ENCODE results near the gene ABHD16A.

Gene ABHD16A

DNA sequence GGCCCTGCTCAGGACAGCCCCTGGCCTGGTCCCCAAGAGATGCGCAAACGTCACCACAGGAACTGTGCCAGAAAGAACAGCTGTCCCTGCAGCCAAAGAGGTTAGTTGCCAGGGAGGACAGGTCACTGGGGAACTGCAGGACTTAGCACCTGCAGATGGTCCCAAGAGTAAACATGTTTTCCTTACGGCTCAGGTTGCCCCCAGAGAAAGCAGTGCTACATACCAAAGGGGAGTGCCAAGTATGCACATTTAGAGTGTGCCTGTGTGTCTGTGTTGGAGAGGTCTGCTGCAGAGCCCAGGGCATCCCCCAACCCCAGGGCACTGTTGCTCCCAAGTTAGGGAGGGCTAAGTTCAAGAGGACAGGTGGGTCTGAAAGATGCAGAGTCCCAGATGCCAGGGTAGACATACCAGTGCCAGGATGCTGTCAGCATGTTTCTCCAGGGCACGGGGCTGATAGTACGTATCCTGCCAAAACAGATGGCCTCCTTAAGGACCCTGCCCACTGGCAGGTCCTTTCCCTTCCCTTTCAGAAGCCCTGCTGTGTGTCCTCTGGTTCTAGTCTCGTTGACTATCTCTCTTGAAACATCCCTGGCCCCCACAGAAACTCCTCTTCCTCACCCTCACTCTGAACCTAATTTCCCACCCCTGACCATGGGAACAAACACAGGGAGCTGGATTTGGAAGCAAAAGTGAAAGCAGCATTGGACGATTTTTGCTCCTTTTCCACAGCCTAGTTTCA is 1.3 kb downstream of the ABHD16A start:
- ChIA-PET POLR2A (interaction anchor here (0.5 to 2.9 kb wide), 10 partner anchors 9 to 268 kb away, joined by 3 to 43 read pairs (median 6); partner anchors contain the start of genes C6orf47, CLIC1, DDAH2 and LSM2), CTCF (no interaction called here)
- no peak for DNase-seq (ENCODE audit: extremely low spot score)
- TF ChIP-seq L3MBTL2 (conservative IDR thresholded peaks at IDR 0.05): no peak
- no peak for TF ChIP-seq ELF4 (IDR thresholded peaks at IDR 0.05)
- TF ChIP-seq SUZ12 (IDR thresholded peaks at IDR 0.05): no peak
- TF ChIP-seq SP1 (IDR thresholded peaks at IDR 0.05): no peak
- TF ChIP-seq CTBP1 (IDR thresholded peaks at IDR 0.05; ENCODE audit: borderline replicate concordance): no peak
- no peak for TF ChIP-seq TARDBP (IDR thresholded peaks at IDR 0.05)
- TF ChIP-seq FOXM1 (IDR thresholded peaks at IDR 0.05; ENCODE audit: borderline replicate concordance): no peak
- TF ChIP-seq FOXA1 (IDR thresholded peaks at IDR 0.05): no peak
- no peak for TF ChIP-seq ZNF384 (IDR thresholded peaks at IDR 0.05)
- TF ChIP-seq ARNT (IDR thresholded peaks at IDR 0.05): no peak
- no peak for TF ChIP-seq HDGF (IDR thresholded peaks at IDR 0.05; ENCODE audit: borderline replicate concordance)
- TF ChIP-seq NFRKB (IDR thresholded peaks at IDR 0.05): no peak
- TF ChIP-seq LEF1 (IDR thresholded peaks at IDR 0.05; ENCODE audit: borderline replicate concordance): no peak
- TF ChIP-seq BHLHE40 (IDR thresholded peaks at IDR 0.05; ENCODE audit: borderline replicate concordance): no peak
- TF ChIP-seq FOXK2 (IDR thresholded peaks at IDR 0.05): no peak
- TF ChIP-seq, protein P1, sequence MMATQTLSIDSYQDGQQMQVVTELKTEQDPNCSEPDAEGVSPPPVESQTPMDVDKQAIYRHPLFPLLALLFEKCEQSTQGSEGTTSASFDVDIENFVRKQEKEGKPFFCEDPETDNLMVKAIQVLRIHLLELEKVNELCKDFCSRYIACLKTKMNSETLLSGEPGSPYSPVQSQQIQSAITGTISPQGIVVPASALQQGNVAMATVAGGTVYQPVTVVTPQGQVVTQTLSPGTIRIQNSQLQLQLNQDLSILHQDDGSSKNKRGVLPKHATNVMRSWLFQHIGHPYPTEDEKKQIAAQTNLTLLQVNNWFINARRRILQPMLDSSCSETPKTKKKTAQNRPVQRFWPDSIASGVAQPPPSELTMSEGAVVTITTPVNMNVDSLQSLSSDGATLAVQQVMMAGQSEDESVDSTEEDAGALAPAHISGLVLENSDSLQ (IDR thresholded peaks at IDR 0.05): no peak

DNA sequence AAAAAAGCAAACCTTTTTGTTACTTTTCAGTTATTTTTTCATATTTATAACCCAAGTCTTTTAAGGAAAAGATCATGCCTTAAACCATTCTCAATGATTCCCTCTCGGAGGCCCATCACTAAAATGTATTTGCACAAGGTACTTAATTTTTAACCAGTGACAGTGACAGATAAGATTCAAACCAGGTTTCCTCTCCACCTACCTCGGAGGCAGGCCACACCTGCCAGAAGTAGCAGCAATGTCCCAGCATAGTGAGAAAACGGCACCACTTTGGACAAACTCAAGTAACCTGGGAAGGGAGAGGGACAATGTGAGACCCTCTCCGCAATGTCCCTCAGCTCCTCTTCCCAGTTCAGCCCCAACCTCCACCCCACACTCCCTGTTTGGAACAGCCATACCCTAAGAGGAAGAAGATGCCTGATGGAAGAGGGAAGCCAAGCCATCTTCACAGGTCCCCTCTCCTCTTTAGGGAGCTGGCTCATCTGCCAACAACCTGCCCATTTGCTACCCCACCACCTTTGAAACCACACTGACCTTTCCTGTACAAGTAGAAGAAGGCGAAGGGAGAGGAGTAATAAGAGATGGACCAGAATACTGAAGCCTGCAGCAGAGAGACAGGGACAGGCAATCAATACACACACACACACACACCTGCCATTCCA is 2.3 kb downstream of the ABHD16A start:
- no peak for DNase-seq (ENCODE audit: extremely low spot score)
- ChIA-PET CTCF (no interaction called here), POLR2A (interaction anchor here (0.5 kb wide), 1 partner anchor 70 kb away, joined by 4 read pairs; no protein-coding TSS in a partner anchor)
- TF ChIP-seq L3MBTL2 (conservative IDR thresholded peaks at IDR 0.05) (no peak), ZNF384 (IDR thresholded peaks at IDR 0.05) (no peak), ARNT (IDR thresholded peaks at IDR 0.05) (no peak), FOXA1 (IDR thresholded peaks at IDR 0.05) (no peak), BHLHE40 (IDR thresholded peaks at IDR 0.05; ENCODE audit: borderline replicate concordance) (no peak), HDGF (IDR thresholded peaks at IDR 0.05; ENCODE audit: borderline replicate concordance) (no peak), SP1 (IDR thresholded peaks at IDR 0.05) (no peak), ELF4 (IDR thresholded peaks at IDR 0.05) (no peak), NFRKB (IDR thresholded peaks at IDR 0.05) (no peak), TARDBP (IDR thresholded peaks at IDR 0.05) (no peak), CTBP1 (IDR thresholded peaks at IDR 0.05; ENCODE audit: borderline replicate concordance) (no peak), LEF1 (IDR thresholded peaks at IDR 0.05; ENCODE audit: borderline replicate concordance) (no peak), FOXM1 (IDR thresholded peaks at IDR 0.05; ENCODE audit: borderline replicate concordance) (no peak), SUZ12 (IDR thresholded peaks at IDR 0.05) (no peak), FOXK2 (IDR thresholded peaks at IDR 0.05) (no peak)
- TF ChIP-seq, protein P1 (IDR thresholded peaks at IDR 0.05): no peak

DNA sequence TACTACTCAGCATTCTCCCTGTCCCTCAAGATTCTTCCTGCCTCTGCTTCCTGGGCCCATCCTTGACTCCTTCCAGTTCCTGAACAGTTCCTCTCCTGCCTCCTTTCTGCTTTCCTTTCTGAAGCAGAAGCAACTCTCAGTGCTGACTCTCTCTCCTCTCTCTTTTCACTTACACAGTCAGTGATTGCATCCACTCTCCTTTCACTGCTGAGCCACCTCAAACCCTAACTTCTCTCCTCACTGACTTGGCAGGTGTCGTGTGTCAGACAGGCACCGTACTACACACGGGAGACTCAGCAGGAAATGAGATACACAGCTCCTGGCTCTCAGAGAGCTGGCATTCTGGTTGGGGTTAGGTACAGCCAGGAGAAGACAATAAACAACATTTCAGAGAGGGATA is 5.6 kb downstream of the ABHD16A start:
- POLR2A ChIA-PET: no interaction called here
- no peak for DNase-seq (ENCODE audit: extremely low spot score)
- CTCF ChIA-PET: no interaction called here
- TF ChIP-seq ELF4 (IDR thresholded peaks at IDR 0.05) (no peak), SUZ12 (IDR thresholded peaks at IDR 0.05) (no peak), NFRKB (IDR thresholded peaks at IDR 0.05) (no peak), BHLHE40 (IDR thresholded peaks at IDR 0.05; ENCODE audit: borderline replicate concordance) (no peak), ARNT (IDR thresholded peaks at IDR 0.05) (no peak), L3MBTL2 (conservative IDR thresholded peaks at IDR 0.05) (no peak), LEF1 (IDR thresholded peaks at IDR 0.05; ENCODE audit: borderline replicate concordance) (no peak)
- TF ChIP-seq, protein P1 (IDR thresholded peaks at IDR 0.05): no peak

DNA sequence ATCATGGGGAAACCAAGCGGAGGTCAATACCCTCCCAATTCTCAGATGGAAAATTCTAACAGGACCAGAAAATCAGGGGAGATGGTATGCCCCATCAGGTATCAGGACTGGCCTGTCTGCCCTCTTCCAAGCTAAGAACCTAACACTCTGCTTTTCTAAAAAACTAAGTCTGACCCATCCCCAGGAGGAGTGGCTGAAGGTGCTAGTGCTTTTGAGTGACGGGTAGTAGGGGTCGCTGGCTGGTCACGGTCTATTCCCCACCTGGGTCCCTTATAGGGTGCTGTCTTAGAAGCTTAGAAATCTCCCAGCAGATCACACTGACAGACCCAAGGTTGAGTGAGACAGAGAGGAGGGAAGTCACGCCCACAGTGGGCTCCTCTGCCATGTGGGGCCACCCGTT is 9.6 kb downstream of the ABHD16A start:
- ChIA-PET CTCF (no interaction called here), POLR2A (interaction anchor here (1.6 to 6.3 kb wide), 2 partner anchors 9 to 121 kb away, joined by 5 to 30 read pairs; partner anchors contain the start of genes ABHD16A, HSPA1A and HSPA1L)
- DNase-seq (ENCODE audit: extremely low spot score): no peak
- no peak for TF ChIP-seq HDGF (IDR thresholded peaks at IDR 0.05; ENCODE audit: borderline replicate concordance)
- TF ChIP-seq BHLHE40 (IDR thresholded peaks at IDR 0.05; ENCODE audit: borderline replicate concordance): no peak
- no peak for TF ChIP-seq SUZ12 (IDR thresholded peaks at IDR 0.05)
- TF ChIP-seq TARDBP (IDR thresholded peaks at IDR 0.05): no peak
- TF ChIP-seq ZNF384 (IDR thresholded peaks at IDR 0.05): no peak
- no peak for TF ChIP-seq NFRKB (IDR thresholded peaks at IDR 0.05)
- TF ChIP-seq, protein P1 (IDR thresholded peaks at IDR 0.05): no peak
- TF ChIP-seq ELF4 (IDR thresholded peaks at IDR 0.05): no peak
- TF ChIP-seq SP1 (IDR thresholded peaks at IDR 0.05): no peak
- no peak for TF ChIP-seq L3MBTL2 (conservative IDR thresholded peaks at IDR 0.05)
- no peak for TF ChIP-seq LEF1 (IDR thresholded peaks at IDR 0.05; ENCODE audit: borderline replicate concordance)
- no peak for TF ChIP-seq CTBP1 (IDR thresholded peaks at IDR 0.05; ENCODE audit: borderline replicate concordance)
- no peak for TF ChIP-seq FOXM1 (IDR thresholded peaks at IDR 0.05; ENCODE audit: borderline replicate concordance)

DNA sequence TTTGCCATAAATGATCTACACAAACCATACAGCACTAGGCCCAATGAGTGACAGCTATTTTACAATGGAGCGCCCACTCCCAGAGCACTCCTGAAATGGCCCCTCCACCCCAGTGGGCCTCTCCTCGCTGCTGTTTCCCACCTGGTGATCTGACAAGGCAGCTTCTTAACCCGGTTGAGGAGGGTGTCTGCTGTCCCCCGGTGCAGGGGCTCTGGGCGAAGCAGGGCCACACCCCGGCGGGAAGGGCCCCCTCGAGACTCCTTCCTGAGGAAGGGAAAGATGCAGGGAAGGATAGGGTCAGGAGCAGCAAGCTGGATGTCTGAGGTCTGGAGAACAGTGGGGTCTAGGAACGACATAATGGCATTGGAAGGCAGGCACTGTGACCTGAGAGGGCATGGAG is 10.2 kb downstream of the ABHD16A start:
- POLR2A ChIA-PET: interaction anchor here (1.6 to 6.3 kb wide), 2 partner anchors 10 to 122 kb away, joined by 5 to 30 read pairs; partner anchors contain the start of genes ABHD16A, HSPA1A and HSPA1L
- CTCF ChIA-PET: no interaction called here
- no peak for TF ChIP-seq TARDBP (IDR thresholded peaks at IDR 0.05)
- no peak for TF ChIP-seq HDGF (IDR thresholded peaks at IDR 0.05; ENCODE audit: borderline replicate concordance)
- no peak for TF ChIP-seq BHLHE40 (IDR thresholded peaks at IDR 0.05; ENCODE audit: borderline replicate concordance)
- no peak for TF ChIP-seq SUZ12 (IDR thresholded peaks at IDR 0.05)
- no peak for TF ChIP-seq LEF1 (IDR thresholded peaks at IDR 0.05; ENCODE audit: borderline replicate concordance)
- no peak for TF ChIP-seq ARNT (IDR thresholded peaks at IDR 0.05)
- no peak for TF ChIP-seq ELF4 (IDR thresholded peaks at IDR 0.05)
- TF ChIP-seq FOXA1 (IDR thresholded peaks at IDR 0.05): no peak
- no peak for TF ChIP-seq FOXK2 (IDR thresholded peaks at IDR 0.05)
- TF ChIP-seq, protein P1 (IDR thresholded peaks at IDR 0.05): no peak
- no peak for TF ChIP-seq SP1 (IDR thresholded peaks at IDR 0.05)
- TF ChIP-seq ZNF384 (IDR thresholded peaks at IDR 0.05): no peak
- no peak for TF ChIP-seq L3MBTL2 (conservative IDR thresholded peaks at IDR 0.05)
- no peak for TF ChIP-seq CTBP1 (IDR thresholded peaks at IDR 0.05; ENCODE audit: borderline replicate concordance)
- TF ChIP-seq FOXM1 (IDR thresholded peaks at IDR 0.05; ENCODE audit: borderline replicate concordance): no peak
- TF ChIP-seq NFRKB (IDR thresholded peaks at IDR 0.05): no peak
- no peak for DNase-seq (ENCODE audit: extremely low spot score)

All from HEK293T (cell line).